HG03469 (cell line): ENCODE data around the gene PRMT5.

ENCODE experiments used
- ATAC-seq: cut with Tn5 transposase; IDR thresholded peaks from one replicate; pipeline ENCODE4 v1.9.1; 2021; ENCODE audit warnings: mild to moderate bottlenecking, moderate library complexity, moderate number of reproducible peaks; ENCODE audit not compliant: unreplicated experiment

Gene PRMT5

GRCh38 chr14:22898302-22899090, 30.7 kb downstream of the PRMT5 start:
- no peak for ATAC-seq

DNA sequence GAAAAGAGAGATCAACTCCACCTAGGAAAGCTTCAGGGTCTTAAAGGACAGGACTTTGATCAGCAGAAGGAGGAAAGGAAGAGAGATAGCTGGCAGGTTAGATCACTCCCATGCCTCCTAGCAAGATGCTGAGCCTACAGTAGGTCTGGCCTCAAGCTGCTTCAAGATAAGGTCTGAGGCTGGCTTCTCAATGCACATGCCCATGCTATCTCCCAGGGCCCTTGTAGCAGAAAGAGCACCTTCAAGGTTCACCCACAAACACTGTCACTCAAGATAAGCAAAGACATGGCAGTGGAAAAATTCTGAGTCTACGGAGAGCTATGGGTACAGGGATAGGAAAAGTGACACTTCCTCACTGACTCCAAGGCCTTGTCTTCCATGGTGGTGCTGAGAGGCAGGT, 31.8 kb downstream of the PRMT5 start:
- ATAC-seq, result no peak

DNA sequence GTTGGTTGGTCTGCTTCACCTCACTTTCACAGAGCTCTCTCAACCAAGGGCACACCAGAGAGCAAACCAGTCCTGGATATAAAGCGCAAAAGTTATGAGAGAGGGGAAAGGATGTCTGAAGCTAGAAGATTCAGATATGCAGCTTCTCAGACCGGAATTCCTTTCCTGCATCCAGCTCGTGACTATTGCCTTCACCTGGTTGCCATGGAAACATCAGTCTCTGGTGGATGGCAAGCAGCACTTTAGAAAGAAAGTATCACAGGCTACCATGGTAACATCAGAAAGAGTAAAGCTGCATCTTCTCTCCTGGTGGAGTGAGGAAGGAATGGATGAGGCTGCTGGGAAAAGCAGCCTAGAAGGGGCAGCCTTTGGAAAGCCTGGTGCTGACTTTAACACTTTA, 32.4 kb downstream of the PRMT5 start:
- ATAC-seq, result no peak

DNA sequence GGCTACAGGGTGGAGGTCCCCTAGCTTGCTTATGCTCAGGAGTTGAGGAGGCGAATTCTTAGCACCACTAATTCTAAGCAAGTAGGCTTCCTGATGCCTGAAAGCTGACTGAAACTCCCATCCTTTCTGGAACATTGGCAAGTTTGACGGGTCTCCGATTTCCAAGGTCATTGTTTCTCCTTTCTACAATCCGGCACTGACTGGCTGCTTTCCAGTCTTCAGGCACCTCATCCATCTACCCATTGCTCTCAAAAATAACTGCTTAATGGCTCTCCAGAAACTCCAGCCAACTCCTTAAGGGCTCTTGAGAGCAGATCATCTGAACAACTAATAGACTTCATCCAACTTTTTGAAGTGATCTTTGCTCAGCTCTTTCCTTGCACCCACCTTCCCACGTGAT, 32.8 kb downstream of the PRMT5 start:
- no peak for ATAC-seq

- no peak for ATAC-seq
Measured at GRCh38 chr14:22895402-22895801, 33.8 kb downstream of the PRMT5 start.

- ATAC-seq, result no peak
Measured at GRCh38 chr14:22893706-22894105, 35.5 kb downstream of the PRMT5 start.

- ATAC-seq, result no peak
Measured at GRCh38 chr14:22892488-22892887, 36.7 kb downstream of the PRMT5 start.

DNA sequence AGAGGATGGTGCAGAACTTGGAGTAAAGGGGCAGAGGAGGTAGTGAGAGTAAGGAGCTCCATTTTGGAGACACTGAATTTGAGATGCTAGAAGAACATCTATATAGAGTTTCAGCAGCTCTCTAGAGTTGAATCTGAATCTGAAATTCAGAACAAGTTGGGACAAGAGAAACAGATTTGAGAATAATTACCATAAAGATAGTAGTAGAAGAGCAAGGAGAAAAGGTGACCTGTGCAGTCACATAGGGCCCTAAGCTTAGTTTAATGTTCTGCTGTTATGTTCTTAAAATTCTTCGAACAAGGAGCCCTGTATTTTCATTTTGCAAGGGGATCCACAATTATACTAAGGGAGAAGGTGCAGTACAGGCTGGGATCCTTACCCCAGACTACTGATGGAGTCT, 38.8 kb downstream of the PRMT5 start:
- no peak for ATAC-seq

- no peak for ATAC-seq
Measured at GRCh38 chr14:22888662-22889061, 40.5 kb downstream of the PRMT5 start.

GRCh38 chr14:22887990-22888378, 41.2 kb downstream of the PRMT5 start:
- peak; percentile 32 for ATAC-seq

- no peak for ATAC-seq
Measured at GRCh38 chr14:22887260-22887989, 41.8 kb downstream of the PRMT5 start.

GRCh38 chr14:22886500-22887259, 42.5 kb downstream of the PRMT5 start:
- ATAC-seq, result no peak

DNA sequence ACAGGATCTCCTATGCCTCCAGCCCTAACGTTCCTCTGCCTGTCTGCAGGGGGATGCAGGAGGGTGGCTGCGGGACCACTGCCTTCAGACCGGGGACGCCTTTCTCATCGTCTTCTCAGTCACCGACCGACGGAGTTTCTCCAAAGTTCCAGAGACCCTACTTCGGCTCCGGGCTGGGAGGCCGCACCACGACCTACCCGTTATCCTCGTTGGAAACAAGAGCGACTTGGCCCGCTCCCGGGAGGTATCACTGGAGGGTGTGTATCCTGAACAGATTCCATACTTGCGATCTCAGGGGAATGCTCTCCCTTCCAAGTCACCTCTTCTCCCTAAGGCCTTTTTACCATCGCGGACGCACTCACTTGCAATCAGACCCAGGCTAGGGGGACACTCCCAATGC, 43.2 kb downstream of the PRMT5 start:
- no peak for ATAC-seq

- ATAC-seq, result no peak
Measured at GRCh38 chr14:22884738-22885523, 44.2 kb downstream of the PRMT5 start.

DNA sequence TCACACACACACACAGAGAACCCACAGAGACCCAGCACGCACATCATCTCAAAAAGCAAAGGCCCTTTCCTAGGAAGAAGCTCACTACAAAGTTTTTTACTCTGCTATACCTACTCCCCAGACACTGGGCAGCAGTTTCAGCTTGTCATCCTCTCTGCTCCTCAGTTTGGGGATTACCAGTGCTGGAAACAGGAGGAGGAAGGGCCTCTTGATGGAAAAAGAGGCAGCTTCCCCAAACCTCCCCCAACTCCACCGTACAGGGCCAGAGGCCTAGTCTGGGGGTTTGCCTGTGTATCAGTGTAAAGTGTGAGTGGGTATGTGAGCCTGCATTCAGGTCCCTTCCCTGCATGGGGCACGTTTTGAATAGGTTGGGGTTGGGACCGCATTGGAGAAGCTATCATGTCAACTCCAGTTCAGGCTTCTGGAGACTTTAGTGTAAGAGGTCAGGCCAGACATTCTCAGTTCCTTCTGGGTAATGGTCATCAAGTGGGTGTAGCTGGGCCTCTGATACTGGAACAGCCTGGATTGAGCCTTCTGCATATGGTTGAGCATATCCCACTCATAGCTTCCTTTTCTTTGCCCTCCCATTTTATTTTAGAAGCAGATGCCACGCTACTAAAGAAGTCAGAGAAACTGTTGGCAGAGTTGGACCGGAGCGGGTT, 45.0 kb downstream of the PRMT5 start:
- no peak for ATAC-seq

DNA sequence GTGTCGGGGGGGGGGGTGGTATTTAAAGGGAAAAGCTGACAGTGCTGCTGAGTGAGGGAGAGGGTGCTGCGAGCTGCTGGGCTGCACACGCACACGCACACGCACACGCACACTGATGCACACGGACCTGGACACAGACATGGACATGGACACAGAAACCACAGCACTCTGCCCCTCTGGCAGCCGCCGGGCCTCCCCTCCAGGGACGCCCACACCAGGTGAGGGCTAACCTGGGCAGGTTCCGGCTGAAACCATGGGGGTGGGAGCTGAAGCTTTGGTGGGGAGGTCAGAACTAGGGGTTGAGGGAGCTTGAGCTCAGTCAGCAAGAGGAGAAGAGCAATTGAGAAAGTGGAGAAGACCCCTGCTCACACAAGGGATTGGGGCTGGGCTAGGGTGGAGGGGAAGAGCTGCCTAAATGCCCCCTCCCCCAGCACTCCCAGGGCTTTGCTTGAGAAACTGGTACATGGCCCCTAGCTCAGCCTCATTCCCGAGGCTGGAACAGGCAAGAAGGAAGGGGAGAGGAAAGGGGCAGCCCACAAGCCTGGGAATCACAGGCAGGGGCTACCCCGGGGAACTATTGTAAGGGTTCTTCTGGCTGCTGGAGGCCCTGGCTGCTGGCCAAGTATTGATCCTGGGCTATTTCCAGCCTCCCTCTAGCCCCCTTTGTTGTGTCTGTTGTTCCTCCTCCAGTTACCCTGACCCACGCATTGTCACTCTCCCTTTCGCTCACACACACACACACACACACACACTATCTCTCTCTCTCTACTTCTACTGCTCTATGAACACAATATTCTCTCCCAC, 45.8 kb downstream of the PRMT5 start, which contains the start of gene REM2:
Gene REM2, plus strand, starts transcription at position 50 of the 804 bp plus-strand sequence. Its CDS starts 66 bp downstream, at position 116.
- no peak for ATAC-seq

DNA sequence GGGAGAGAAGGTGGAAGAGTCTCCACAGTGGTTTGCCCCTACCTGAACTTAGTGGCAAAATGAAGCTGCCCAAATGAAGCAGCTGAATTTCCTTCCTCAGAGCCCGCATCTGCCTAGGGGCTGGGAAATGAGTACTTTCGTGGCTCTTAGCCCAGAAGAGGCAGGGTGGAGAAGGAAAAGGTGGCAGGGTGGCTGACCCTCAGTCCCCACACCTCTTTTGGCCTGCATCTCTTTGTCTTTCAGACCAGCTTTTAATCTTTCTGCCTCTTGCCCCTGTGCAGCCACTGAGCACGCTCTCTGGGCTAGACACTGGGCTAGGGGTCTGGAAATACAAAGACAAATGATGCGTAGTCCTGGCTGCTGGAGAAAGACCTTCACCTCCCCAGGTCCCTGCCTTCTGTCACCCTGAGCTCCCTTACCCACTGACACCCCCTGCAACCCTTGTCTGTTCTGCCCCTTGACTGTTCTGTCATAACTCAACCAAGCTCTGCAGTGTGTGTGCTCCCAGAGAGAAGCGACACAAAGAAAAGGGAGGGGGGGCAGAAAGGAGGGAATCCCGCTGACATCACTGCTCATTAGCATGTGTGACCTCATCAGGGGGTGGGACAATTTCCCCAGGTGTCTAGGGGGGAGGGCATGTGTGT, 46.5 kb downstream of the PRMT5 start:
- no peak for ATAC-seq

GRCh38 chr14:22882064-22882463, 47.1 kb downstream of the PRMT5 start:
- ATAC-seq, result no peak
